ENCODE data around the gene KRTAP9-9.
"Not testable (repeated sequence)": the region's sequence is repeated elsewhere in the genome, so short reads cannot be mapped to it uniquely, and the experiment has no call there.

The KRTAP9-9 gene

GRCh38 chr17:41267711-41268110, 12.5 kb downstream of the KRTAP9-9 start:
- no peak for DNase-seq

GRCh38 chr17:41271323-41271722, 16.1 kb downstream of the KRTAP9-9 start:
- DNase-seq, result not testable (repeated sequence)

GRCh38 chr17:41271858-41272257, 16.7 kb downstream of the KRTAP9-9 start:
- DNase-seq, result no peak

- not testable (repeated sequence) for DNase-seq
Observed at GRCh38 chr17:41275648-41276190, 20.5 kb downstream of the KRTAP9-9 start, which contains the start of gene KRTAP9-7. KRTAP9-7 (plus strand) TSS chr17:41275698; CDS start chr17:41275698, 0 bp downstream.

GRCh38 chr17:41278176-41278955, 23.2 kb downstream of the KRTAP9-9 start:
- no peak for DNase-seq

- no peak for DNase-seq
Observed at GRCh38 chr17:41284043-41284442, 28.9 kb downstream of the KRTAP9-9 start.

- DNase-seq, result no peak
Observed at GRCh38 chr17:41284546-41284945, 29.4 kb downstream of the KRTAP9-9 start.

- no peak for DNase-seq
Observed at GRCh38 chr17:41287050-41287449, 31.9 kb downstream of the KRTAP9-9 start.

- no peak for DNase-seq
Observed at GRCh38 chr17:41294016-41294415, 38.8 kb downstream of the KRTAP9-9 start.

- no peak for DNase-seq
Observed at GRCh38 chr17:41296846-41297245, 41.7 kb downstream of the KRTAP9-9 start.

GRCh38 chr17:41298458-41299135, 43.4 kb downstream of the KRTAP9-9 start:
- DNase-seq, result no peak

- DNase-seq, result no peak
Observed at GRCh38 chr17:41301204-41301790, 46.1 kb downstream of the KRTAP9-9 start.

GRCh38 chr17:41301916-41302901, 47.0 kb downstream of the KRTAP9-9 start, which contains the start of gene KRTAP29-1:
KRTAP29-1 (minus strand) TSS chr17:41302851; CDS start chr17:41302851, 0 bp downstream.
- no peak for DNase-seq

GRCh38 chr17:41302981-41303380, 47.8 kb downstream of the KRTAP9-9 start:
- no peak for DNase-seq

GRCh38 chr17:41304091-41304490, 48.9 kb downstream of the KRTAP9-9 start:
- no peak for DNase-seq

Data from amniotic stem cell (primary cell).